Measurements from ENCODE around the gene ULK4. TPM values are rescaled to one million over a fixed set of nuclear protein-coding genes. Genes with fewer than 3 reads are reported as not detected.

Gene ULK4
- total RNA-seq, 1 experiment from 2014 or later: 6.3 TPM

- Histone ChIP-seq H3K4me1 (ENCODE audit: control insufficient read depth in 1 of 2, insufficient read depth in 2 of 2, low read length in 2 of 2) (no peaks in the 10 kb centered on the region), H3K4me3 (replicated peaks in 1 of 2; ENCODE audit: low read depth in 1 of 2, low read length in 2 of 2) (no peak overlapping the region), H3K4me2 (ENCODE audit: low read length) (no peak overlapping the region), H3K27ac (ENCODE audit: low read depth, low read length) (no peak overlapping the region), H3K36me3 (ENCODE audit: control insufficient read depth in 1 of 2, insufficient read depth in 2 of 2, low read length in 2 of 2) (no peaks in the 10 kb centered on the region), H3K27me3 (ENCODE audit: insufficient read depth, low read length) (no peaks in the 10 kb centered on the region), H4K20me1 (ENCODE audit: insufficient read depth) (no peaks in the 10 kb centered on the region), H2AFZ (ENCODE audit: low read depth, low read length, poor library complexity, severe bottlenecking) (no peak overlapping the region), H3K79me2 (ENCODE audit: insufficient read depth, low read length) (no peaks in the 10 kb centered on the region), H3K9me2 (ENCODE audit: insufficient read depth) (no peaks in the 10 kb centered on the region), H3K9ac (ENCODE audit: low read length) (no peak overlapping the region), H3K9me3 (ENCODE audit: control insufficient read depth in 1 of 2, insufficient read depth in 1 of 2, low read depth in 1 of 2, low read length in 2 of 2) (no peaks in the 10 kb centered on the region)
- ATAC-seq (no peak), DNase-seq (ENCODE audit: low read depth, low spot score) (no peak)
- no TSS peak for BruUV-seq (replicated peaks)
- RAD21 ChIA-PET (ENCODE audit: low non-redundant PET in 1 of 2, low total read pairs in 2 of 2, uncharacterized antibody in 2 of 2, unreplicated experiment in 2 of 2): no interaction called here
- TF ChIP-seq RAD21 (IDR thresholded peaks at IDR 0.05; ENCODE audit: low read depth) (no peak), ATF3 (IDR thresholded peaks at IDR 0.05) (no peak), EZH2phosphoT487 (IDR thresholded peaks at IDR 0.05; ENCODE audit: borderline replicate concordance) (no peak), POLR2A (IDR thresholded peaks at IDR 0.05; ENCODE audit: borderline replicate concordance, extremely low read depth, insufficient read depth, insufficient read length) (no peak), REST (IDR thresholded peaks at IDR 0.05; ENCODE audit: low read depth) (no peak), ZFX (IDR thresholded peaks at IDR 0.05) (no peak), CEBPB (IDR thresholded peaks at IDR 0.05; ENCODE audit: low read depth) (no peak), MAX (IDR thresholded peaks at IDR 0.05) (no peak), ZNF274 (IDR thresholded peaks at IDR 0.05; ENCODE audit: low read depth, low read length) (no peak), FOSL1 (IDR thresholded peaks at IDR 0.05; ENCODE audit: low read depth) (no peak), EGR1 (IDR thresholded peaks at IDR 0.05; ENCODE audit: low read depth) (no peak), ELF1 (IDR thresholded peaks at IDR 0.05; ENCODE audit: borderline replicate concordance, low read depth) (no peak), TCF7L2 (IDR thresholded peaks at IDR 0.05; ENCODE audit: borderline replicate concordance, extremely low read depth, insufficient read depth, insufficient read length) (no peak), CTCF (IDR thresholded peaks at IDR 0.05 in 2 of 3, conservative IDR thresholded peaks at IDR 0.05 in 1 of 3; ENCODE audit: borderline replicate concordance in 1 of 3, insufficient read depth in 1 of 3, low read depth in 2 of 3, low read length in 2 of 3) (no peak), EZH2 (IDR thresholded peaks at IDR 0.05) (no peak)
- CTCF ChIA-PET: no interaction called here
- intact Hi-C loops (cut with micrococcal nuclease): no loop called here
- POLR2A ChIA-PET: no interaction called here
Measured at GRCh38 chr3:41363830-41364523, 597.9 kb downstream of the ULK4 start.
